Activated T-cell treated with anti-CD3 and anti-CD28 coated beads for 48 hours (primary cell): Measurements from ENCODE around the gene NDST3.
"Not testable (repeated sequence)": the region's sequence is repeated elsewhere in the genome, so short reads cannot be mapped to it uniquely, and the experiment has no call there.

Source experiments
- DNase-seq: peaks from one replicate; pipeline ENCODE4 v3.0.0-alpha.2; 2020; ENCODE audit warnings: low read depth

The NDST3 gene

DNA sequence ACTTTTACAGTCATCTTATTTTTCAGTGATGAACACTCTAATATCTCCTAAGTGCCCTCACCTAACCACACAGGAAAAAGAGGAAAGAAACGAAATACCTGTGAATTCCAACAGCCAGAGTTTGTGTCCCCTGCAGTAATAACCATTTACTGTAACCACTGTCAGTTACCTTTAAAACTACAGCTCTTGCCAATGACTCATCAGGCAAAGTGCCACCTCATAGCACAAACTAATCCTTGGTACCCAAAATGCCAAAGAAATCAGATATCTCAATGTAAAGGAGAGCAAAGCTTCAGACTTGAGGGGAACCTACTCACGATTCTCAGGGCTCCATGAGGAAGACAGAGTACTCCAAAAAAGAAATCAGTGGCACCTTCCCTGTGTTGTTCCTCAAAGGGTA, 146.5 kb downstream of the NDST3 start:
- no peak for DNase-seq

DNA sequence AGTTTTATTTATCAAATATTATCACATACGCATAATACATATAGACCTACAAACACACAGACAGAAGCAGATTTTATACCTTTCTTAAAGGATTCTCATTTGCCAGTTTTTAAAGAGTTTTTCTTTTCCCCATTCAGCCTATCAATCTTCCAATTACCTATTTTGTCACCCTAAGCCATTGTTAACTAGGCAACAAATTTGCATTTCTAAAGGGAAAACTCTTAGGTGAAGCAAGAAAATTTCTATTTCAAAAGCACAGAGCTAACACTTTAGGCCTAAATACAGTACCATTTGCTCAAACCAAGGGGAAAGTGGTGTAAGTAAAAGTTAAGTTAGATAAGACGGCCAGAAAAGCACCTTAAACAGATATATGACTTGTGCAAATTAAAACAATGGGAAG, 156.6 kb downstream of the NDST3 start:
- no peak for DNase-seq

DNA sequence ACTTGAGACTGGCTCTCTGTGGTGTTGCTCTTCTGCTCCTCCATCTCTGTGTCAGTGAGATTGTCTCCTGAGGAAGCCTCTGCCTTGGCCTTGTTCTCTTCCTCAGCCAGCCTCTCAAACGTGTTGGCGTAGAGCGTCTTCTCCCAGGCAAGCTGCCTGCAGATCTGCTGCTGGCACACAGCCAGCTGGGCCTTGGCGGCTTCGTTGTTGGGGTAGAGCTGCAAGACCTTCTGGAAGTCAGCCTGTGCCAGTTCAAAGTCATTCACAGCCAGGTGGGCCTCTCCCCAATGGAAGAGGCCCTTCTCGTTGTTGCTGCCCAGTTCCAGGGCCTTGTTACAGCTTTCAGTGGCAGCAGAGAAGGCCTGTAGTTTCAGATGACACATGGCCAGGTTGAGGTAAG, 159.1 kb downstream of the NDST3 start:
- DNase-seq = no peak

DNA sequence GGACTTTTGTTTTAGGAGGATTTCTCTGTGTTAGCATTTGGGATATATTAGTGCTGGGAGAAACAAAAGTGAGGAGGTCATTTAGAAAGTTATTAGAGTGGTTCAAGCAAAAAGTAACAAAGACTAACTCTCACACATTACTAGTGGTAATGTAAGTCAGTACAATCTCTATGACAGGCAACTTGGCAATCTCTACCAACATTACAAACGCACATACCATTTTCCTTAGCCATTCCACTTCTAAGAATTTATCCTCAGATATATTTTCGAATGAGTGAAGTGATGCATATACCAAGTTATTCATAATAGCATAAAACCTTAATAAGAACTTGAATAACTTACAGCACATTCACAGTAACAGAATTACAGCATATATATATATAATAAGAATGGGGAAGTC, 172.3 kb downstream of the NDST3 start:
- no peak for DNase-seq

DNA sequence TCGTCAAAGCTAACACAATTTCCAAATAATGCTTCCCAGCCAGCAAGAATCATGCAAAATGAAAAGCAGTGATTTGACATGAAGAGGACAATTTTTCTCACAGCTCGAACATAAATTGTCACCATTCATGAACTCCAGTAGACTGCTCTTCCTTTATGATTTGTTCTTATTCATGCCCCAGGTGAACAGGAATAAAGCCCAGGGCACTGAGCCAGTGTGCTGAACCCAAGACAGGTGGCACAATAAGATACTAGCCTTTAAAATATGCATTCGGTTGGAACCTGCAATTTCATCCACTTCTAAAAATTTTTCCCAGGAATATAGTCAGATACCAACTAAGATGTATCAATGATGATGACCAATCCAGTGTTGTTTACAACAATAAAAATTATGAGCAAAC, 178.8 kb downstream of the NDST3 start:
- DNase-seq = no peak

DNA sequence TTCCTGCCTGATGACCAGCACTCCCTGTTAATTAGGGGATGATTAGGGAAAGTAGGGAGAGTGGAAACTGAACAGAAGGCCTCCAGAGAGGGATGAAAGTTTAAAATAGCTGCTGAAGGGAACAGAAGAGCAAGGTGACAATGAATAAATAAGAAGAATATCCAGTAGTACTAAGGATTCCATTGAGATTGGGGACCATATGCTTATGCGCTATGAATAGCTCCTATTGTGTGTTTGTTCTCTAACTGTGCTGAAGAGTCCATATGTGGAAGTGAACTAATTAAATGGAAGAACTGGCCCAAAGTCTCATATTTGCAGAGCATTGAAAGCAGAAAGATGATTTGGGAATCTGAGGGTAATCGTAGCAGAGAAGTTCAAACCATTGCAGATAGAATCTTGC, 181.5 kb downstream of the NDST3 start:
- DNase-seq = no peak

DNA sequence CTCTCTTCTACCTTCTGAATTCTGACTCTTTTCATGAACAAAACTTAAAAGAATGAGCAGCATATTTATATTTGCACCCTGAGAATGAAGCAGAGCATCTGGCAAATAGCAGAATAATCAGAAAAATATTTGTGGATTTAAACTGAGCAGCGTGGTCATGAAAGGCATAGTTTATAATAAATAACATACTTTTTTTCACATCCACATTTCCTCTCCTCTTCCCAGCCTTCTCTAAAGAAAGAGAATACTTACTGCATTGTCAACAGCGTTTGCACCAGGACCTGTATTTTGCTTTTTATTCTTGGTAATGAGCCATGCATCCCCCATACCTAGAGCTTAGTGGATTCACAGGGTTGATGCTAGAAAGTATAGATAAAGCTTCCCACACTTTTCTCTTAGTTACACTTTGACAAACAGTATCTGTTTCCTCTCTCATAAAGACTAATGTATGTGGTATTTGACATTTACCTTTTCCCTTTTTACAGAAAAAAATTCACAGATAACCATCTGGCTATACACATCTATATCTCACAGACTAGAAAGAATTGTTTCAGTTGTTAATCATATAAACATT, 187.0 kb downstream of the NDST3 start:
- DNase-seq = no peak

DNA sequence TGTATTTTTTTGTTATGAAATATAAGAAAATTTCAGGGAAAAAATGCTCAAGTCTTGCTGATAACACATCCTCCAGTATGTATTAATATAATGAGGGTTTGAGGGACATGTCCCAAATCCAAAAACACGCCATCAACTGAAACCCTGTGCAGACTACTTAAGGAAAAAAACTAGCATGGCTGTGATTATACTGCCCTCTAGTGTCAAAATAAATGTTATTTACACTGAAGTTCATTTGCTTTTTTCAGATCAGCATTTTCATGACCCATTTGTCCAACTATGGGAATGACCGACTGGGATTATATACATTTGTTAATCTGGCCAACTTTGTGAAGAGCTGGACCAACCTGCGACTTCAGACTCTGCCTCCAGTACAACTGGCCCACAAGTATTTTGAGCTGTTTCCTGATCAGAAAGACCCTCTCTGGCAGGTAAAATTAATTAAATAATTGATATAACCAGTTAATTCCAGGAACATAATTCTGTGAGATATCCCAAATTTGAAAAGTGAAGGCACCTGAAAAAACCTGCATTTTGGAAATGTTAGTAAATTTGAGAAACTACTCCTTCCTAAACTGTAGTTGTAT, 190.1 kb downstream of the NDST3 start:
- DNase-seq = no peak

DNA sequence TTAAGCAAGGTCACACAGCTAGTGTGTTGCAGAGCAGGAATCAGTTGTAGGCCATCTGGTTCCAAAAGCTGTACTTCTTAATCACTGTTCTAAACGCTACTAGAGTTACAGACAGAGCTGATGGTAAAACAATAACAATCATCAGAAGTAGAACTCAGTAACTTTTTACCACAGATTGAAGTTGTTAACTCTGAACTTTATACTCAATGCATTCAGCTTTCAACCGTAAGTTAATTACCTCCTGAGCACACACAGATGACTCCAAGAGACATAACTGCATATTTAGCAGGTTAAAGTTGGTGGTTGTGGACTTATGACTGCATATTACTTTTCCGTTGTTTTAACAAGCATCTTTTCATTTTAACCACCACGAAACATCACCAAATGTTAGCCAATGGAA, 191.2 kb downstream of the NDST3 start:
- DNase-seq = no peak

DNA sequence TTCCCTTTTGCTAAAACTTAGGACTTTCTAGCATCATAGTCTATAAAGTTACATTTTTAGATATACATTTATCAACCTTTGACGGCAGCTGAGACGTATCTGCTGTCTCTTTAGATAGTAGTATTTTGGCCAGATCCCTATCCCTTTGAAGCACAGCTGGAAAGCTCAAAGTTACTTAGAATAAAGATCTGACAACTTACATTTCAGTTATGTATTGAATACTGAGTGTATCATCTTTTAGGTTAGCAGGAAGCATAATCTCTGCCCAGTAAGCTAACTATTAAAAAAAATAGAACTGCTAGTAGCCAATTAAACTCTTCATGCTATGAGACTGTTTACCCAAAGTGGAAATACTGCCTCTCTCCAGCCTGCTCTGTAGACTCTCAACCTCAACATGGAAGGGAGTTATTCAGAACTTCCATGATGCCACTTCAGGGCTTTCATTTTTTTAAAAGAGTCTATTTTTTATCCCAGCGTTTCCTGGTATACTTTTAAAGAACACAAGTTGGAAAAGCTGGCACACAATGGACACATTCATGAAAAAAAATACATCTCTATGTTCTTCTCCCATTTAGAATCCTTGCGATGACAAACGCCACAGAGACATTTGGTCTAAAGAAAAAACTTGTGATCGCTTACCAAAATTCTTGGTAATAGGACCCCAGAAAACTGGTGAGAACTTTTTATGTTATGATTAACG, 192.2 kb downstream of the NDST3 start:
- DNase-seq = no peak

DNA sequence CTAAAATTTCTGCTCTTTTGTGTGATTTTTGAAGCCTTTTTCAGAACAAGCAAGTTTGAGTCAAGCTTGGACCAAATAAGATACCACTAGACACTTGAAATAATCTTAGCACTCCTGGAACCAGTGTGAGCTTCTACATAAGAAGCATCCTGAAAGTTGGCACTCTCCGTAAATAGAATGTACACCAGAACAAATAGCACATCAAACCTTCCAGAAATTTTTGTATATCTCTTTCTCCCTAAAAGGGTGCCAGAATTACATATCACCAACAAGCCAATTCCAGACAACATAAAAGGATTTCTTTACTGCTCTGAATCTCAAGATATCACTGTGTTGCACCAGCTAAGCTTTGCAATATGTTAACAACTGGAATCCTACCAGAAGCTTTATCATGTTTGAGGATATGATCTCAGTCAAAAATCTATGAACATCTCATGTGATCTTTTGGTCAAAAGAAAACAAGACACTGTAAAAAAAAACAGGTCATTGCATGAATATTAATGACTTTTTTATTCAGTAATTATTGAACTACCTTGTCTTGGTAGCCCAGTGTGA, 201.4 kb downstream of the NDST3 start:
- DNase-seq = no peak

DNA sequence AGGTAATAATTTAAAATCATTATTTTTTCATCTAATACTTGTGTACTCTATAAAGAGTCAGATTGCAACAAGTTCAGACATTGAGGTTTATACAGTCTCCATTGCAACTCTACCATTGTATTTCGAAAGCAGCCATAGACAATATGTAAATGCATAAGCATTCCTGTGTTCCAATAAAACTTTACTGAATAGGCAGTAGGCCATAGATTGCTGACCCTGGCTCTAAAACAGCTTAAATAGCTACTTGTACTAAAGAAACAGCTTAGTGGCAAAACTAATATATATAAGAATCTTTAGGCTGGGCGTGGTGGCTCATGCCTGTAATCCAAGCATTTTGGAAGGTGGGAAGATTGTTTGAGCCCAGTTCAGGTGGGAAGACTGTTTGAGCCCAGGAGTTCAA, 203.2 kb downstream of the NDST3 start:
- no peak for DNase-seq

DNA sequence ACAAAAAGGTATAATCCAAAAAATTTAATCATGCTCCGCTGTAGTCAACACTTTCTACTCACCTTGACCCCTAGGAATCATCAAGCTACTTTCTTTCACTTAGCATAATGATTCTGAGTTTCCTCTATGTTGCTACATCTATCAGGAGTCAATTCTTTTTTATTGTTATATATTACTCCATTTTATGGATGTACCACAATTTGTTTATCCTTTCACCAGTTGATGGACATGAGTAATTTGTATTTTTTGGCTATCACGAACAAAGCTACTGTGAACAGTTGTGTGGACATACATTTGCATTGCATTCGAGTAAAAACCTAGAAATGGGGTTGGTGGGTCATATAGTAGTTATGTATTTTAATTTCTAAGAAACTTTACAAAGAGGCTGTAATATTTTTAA, 215.6 kb downstream of the NDST3 start:
- DNase-seq = no peak

DNA sequence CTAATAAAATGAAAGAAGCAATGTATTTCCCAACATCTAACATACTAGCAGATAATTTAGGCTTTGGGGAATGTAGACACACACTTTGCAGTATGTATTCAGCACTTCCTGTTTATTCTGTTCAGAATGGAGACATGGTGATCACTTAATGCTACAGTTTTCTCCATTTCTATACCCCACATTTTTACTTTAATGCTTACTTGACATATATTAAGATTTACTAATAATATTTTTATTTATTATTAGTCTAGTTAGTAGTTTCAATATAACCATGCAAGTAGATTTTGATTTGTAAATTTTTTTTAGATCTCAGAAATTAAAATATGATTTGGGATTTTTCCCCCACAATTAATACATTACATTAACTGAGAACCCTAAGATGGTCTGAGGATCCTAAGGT, 220.1 kb downstream of the NDST3 start:
- no peak for DNase-seq

DNA sequence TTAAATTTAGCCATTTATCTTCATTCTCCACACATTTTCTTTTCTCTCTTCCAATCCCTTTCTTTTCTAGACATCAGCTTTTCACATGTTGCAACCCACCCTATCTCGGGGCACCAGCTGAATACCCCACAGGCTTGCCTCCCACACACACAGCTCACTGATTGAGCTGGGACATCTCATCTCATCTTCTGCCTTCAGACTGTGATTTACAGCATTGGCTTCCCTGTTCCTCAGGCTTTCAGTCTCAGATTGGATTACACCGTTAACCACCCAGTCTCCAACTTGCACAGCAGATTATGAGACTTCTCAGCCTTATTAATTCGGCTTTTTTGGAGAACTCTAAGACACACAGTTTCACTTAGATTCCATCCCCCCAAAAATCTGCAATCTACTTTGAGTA, 224.8 kb downstream of the NDST3 start:
- no peak for DNase-seq

DNA sequence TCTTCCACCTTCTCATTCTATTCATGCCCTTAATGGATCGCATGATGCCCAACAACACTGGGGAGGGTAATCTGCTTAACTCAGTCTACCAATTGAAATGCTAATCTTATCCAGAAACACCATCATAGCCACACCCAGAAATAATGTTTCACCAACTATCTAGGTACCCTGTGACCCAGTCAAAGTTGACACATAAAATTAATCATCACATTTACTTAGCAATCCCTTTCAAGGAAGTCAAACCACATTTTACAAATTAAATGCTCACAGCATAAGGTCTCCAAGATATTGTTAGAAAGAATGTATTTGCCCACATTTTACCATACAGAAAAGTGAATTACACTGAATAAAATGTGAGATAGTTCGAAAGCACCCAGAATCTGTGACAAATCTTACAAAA, 226.0 kb downstream of the NDST3 start:
- no peak for DNase-seq

DNA sequence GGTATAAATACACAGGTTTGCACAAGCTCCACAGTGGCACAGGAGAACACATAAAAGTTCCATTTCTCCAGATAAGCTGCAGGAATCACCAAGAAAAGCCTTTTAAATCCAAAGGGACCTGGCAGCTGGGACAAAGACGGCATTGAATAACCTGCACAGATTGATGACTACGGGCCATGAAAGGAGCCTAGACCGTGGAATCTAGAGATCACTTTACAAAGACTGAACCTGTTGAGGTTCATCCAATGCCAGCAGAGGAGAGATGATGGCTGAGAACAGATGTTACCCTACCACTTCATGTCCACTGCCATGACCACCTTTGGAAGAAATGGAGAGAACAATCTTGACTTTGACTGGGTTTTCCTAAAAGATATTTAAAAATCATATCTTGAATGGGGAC, 229.8 kb downstream of the NDST3 start:
- DNase-seq = no peak

DNA sequence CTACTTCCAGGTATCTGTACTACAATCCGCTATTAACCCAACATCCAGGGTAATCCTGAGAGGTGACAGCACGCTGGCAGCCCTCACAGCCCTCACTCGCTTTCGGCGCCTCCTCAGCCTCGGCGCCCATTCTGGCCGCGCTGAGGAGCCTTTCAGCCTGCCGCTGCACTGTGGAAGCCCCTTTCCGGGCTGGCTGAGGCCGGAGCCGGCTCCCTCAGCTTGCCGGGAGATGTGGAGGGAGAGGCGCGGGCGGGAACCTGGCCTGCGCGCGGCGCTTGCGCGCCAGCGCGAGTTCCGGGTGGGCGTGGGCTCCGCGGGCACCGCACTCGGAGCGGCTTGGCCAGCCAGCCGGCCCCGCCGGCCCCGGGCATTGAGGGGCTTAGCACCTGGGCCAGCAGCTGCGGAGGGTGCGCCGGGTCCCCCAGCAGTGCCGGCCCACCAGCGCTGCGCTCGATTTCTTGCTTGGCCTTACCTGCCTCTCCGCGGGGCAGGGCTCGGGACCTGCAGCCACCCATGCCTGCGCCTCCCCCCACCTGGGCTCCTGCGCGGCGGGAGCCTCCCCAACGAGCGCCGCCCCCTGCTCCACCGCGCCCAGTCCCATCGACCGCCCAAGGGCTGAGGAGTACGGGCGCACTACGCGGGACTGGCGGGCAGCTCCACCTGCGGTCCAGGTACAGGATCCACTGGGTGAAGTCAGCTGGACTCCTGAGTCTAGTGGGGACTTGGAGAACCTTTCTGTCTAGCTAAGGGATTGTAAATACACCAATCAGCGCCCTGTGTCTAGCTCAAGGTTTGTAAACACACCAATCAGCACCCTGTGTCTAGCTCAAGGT, 231.2 kb downstream of the NDST3 start:
- DNase-seq = peak; percentile 34

DNA sequence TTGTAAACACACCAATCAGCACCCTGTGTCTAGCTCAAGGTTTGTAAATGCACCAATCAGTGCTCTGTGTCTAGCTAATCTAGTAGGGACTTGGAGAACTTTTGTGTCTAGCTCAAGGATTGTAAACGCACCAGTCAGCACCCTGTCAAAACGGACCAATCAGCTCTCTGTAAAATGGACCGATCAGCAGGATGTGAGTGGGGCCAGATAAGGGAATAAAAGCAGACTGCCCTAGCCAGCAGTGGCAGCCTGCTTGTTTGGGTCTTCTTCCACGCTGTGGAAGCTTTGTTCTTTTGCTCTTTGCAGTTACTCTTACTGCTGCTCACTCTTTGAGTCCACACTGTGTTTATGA, 231.8 kb downstream of the NDST3 start:
- DNase-seq = not testable (repeated sequence)

DNA sequence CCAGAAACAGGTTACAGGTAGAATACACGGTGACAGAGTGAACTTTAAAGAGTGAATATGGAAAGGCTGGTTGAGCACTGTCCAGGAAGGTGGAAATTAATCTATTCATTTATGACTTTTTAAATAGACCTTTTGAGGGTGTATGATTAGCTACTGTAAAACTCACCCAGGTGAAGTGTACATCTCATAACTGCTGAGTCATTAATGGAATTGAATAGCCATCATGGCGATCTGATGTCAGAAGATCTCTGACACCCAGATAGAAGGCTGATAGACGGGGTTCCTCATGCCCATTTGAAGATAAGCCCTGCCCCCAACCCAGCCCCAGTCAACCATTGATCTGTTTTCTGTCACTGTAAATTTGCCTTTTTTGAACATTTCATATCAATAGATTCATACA, 234.5 kb downstream of the NDST3 start:
- no peak for DNase-seq

DNA sequence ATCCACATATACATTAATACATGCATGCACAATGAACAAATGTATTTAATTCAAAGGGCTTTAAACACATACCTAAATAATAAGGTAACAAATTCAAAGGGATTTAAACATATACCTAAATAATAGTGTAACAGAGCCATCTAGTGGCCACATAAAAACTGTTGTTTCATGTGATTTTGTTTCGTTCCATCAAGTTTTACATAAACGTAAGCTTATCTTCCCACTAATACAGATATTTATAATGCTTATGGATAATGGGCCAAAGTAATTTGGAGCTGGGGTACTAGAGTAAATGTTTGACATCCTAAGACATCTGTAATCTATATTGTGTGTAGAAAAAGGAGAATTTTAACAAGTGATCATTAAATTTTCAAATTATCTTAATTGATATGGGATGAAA, 236.2 kb downstream of the NDST3 start:
- no peak for DNase-seq

DNA sequence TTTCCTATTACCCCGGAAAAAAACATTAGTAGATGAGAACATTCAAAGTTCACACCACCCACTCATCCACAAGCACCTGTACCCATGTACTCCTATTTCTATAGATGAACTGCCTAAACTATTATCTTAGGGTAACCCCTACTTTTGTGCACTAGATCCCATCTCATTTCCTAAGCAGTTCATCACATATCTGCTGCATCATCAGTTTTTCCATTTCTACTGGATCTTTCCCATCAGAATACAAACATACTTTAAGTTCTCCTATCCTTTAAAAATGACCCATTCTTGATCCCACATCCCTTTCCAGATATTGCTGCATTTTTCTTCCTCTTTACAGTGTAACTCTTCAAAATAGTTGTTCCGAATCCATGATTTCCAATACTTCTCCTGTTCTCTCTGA, 237.5 kb downstream of the NDST3 start:
- no peak for DNase-seq

DNA sequence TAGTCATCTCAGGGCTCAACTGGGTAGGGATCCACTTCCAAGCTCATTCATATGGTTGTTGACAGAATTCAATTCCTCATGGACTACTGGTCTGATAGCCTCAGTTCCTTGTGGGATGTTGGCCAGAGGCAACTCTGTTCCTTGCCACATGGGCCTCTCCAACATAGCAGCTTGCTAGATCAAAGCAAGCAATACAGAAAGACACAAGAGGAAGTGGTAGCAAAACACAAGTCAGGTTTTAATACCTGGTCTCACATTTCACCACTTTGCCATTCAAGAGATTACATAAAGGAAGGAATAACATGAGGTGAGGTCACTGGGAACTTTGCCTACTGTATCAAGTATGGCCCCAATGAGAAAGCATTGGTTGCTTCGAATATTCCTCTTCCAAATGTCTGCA, 239.4 kb downstream of the NDST3 start:
- DNase-seq = no peak
